Kidney epithelial cell (primary cell): ENCODE results near the gene RRP7A. TPM values are rescaled to one million over a fixed set of nuclear protein-coding genes. Genes with fewer than 3 reads are reported as not detected.
"Not testable (repeated sequence)": the region's sequence is repeated elsewhere in the genome, so short reads cannot be mapped to it uniquely, and the experiment has no call there.

Experiments
- DNase-seq: peaks from one replicate; pipeline ENCODE4 v3.0.0-alpha.2; 2010; ENCODE audit warnings: low read depth
- H3K27me3 ChIP-seq: 2 replicates; pipeline ENCODE4 v1.6.0; 2011; ENCODE audit warnings: low read length; ENCODE audit not compliant: control insufficient read depth, insufficient read depth
- H3K36me3 ChIP-seq: 2 replicates; pipeline ENCODE4 v1.5.1; 2011; ENCODE audit warnings: low read length; ENCODE audit not compliant: control insufficient read depth, insufficient read depth
- H3K4me3 ChIP-seq: 2 replicates; pipeline ENCODE4 v1.5.1; 2011; ENCODE audit warnings: low read depth, mild to moderate bottlenecking, control low read depth, low read length
- total RNA-seq: library from RNA; depleted of rRNA; stranded (reverse); fragments of >200 nt; gene quantifications from 2 replicates; pipeline ENCODE4 v1.2.3, GENCODE V29; 2015
- TF ChIP-seq, protein P1 (sequence below): IDR thresholded peaks from 2 replicates; pipeline ENCODE4 v1.5.1; 2011; ENCODE audit warnings: mild to moderate bottlenecking, moderate library complexity, low read length, control low read depth, inconsistent platforms; ENCODE audit not compliant: insufficient read depth, poor library complexity, severe bottlenecking

The RRP7A gene
- 29.5 and 38.6 TPM in 2 replicates for total RNA-seq

DNA sequence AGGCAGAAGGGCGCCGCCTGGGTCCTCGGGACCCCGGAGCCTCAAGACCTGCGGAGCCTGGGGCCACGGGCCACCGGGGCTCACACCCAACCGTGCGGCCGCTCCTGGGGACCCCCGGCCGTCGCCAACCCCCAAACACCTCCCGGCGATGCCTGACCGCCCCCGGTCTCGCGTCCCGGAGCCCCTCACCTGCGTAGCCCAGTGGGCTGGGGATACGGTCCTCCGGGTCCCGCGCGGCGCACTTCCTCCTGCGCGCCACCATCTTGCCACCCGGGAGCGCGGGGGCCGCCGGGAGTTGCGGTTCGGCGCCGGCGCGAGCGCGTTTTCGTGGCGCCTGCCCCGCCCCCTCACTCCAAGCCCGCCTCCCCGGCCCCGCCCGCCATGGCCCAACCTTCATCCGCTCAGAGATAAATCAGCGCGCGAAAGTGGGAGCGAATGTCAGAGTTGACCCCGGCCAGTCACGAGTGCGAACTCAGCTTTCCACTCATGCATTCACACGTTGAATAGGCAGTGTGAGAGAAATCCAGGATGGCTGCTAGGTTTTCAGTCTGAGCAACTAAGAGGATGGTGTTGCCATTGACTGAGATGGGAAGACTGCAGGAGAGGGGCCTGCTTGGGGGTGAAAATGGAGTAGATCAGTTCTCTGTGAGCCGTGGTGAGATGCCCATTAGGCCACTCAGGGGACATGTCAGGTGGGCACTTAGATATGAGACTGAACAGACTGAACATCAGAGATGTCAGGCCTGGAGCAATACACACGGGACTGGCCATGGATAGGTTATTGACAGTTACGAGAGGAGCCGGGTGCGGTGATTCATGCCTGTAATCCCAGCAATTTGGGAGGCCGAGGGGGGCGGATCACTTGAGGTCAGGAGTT is at the start of gene RRP7A:
Gene RRP7A (minus strand): TSS at position 272 of the 877 bp plus-strand sequence. CDS start 10 bp downstream, at position 262.
- Histone ChIP-seq H3K27me3 (no peaks in the 10 kb centered on the region), H3K4me3 (peak within 1 kb of the TSS; percentile 91), H3K36me3 (no peaks in the 10 kb centered on the region)
- DNase-seq, result no peak
- TF ChIP-seq, protein P1, sequence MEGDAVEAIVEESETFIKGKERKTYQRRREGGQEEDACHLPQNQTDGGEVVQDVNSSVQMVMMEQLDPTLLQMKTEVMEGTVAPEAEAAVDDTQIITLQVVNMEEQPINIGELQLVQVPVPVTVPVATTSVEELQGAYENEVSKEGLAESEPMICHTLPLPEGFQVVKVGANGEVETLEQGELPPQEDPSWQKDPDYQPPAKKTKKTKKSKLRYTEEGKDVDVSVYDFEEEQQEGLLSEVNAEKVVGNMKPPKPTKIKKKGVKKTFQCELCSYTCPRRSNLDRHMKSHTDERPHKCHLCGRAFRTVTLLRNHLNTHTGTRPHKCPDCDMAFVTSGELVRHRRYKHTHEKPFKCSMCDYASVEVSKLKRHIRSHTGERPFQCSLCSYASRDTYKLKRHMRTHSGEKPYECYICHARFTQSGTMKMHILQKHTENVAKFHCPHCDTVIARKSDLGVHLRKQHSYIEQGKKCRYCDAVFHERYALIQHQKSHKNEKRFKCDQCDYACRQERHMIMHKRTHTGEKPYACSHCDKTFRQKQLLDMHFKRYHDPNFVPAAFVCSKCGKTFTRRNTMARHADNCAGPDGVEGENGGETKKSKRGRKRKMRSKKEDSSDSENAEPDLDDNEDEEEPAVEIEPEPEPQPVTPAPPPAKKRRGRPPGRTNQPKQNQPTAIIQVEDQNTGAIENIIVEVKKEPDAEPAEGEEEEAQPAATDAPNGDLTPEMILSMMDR, result no peak

GRCh38 chr22:42567950-42568349 is 48.4 kb upstream of the RRP7A start:
- not testable (repeated sequence) for H3K27me3 ChIP-seq, H3K4me3 ChIP-seq, H3K36me3 ChIP-seq, DNase-seq

- no peak for DNase-seq
- TF ChIP-seq, protein P1, result no peak
- Histone ChIP-seq H3K4me3 (no peak overlapping the region), H3K36me3 (no peaks in the 10 kb centered on the region), H3K27me3 (no peaks in the 10 kb centered on the region)
Measured at GRCh38 chr22:42565956-42566355, 46.4 kb upstream of the RRP7A start.

DNA sequence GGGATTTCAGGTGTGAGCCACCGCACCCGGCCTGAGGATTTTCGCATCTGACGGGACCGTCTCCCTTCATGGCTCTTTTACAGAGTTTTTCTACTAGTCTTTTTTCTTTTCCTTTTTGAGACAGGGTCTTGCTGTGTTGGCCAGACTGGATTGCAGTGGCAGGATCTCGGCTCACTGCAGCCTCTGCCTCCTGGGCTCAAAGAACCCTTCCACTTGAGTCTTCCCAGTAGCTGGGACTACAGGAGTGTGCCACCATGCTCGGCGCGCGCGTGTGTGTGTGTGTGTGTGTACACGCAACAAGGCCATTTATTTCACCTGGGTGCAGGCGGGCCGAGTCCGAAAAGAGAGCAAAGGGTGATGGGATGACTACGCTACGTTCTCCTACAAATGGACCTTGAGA is 45.1 kb upstream of the RRP7A start:
- TF ChIP-seq, protein P1, result no peak
- Histone ChIP-seq H3K36me3 (no peaks in the 10 kb centered on the region), H3K27me3 (no peaks in the 10 kb centered on the region), H3K4me3 (no peak overlapping the region)
- no peak for DNase-seq

- H3K27me3 ChIP-seq, DNase-seq, H3K36me3 ChIP-seq, H3K4me3 ChIP-seq: not testable (repeated sequence)
Measured at GRCh38 chr22:42563943-42564342, 44.3 kb upstream of the RRP7A start.

DNA sequence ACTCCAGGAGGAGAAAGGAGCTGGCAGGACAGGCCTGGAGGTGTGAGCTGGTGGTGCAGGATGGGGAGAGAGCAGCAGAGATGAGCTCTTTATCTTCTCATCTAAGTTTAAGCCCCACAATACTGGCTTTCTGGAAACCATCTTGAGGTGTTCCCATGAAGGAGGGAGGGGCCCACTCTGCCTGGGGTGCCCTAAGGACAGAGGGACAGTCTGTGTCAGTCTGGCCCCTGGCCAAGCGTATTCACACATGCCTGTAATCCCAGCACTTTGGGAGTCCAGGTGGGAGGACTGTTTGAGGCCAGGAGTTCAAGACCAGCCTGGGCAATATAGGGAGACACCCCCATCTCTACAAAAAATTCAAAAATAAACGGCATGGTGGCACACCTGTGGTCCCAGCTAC is 43.1 kb upstream of the RRP7A start:
- Histone ChIP-seq H3K4me3 (no peak overlapping the region), H3K36me3 (no peaks in the 10 kb centered on the region), H3K27me3 (no peaks in the 10 kb centered on the region)
- TF ChIP-seq, protein P1, result no peak
- DNase-seq, result no peak

GRCh38 chr22:42562279-42562678 is 42.7 kb upstream of the RRP7A start:
- Histone ChIP-seq H3K36me3 (no peaks in the 10 kb centered on the region), H3K27me3 (no peaks in the 10 kb centered on the region), H3K4me3 (no peak overlapping the region)
- no peak for DNase-seq
- TF ChIP-seq, protein P1, result no peak
